Spleen (tissue), 11 donors: ENCODE data around the gene SMARCC2. TPM values are rescaled to one million over a fixed set of nuclear protein-coding genes. Genes with fewer than 3 reads are reported as not detected.

Source experiments
- DNase-seq: peaks from one replicate; pipeline ENCODE4 v3.0.0-alpha.2; 2020
- H3K27ac ChIP-seq, 8 donors: fragments of 200-600 bp; sonication (generic) in 7 of 8; 1 replicate in 4 of 8; 2 replicates in 4 of 8; pipeline versions ENCODE4 v1.5.0 to v1.8.0; 2016 to 2021; ENCODE audit warnings: inconsistent platforms in 4 of 8, mild to moderate bottlenecking in 4 of 8, moderate library complexity in 1 of 8
- H3K27me3 ChIP-seq, 7 donors: fragments of 200-600 bp; sonication (generic) in 6 of 7; replicated peaks in 1 of 7; 1 replicate in 4 of 7; 2 replicates in 3 of 7; pipeline versions ENCODE4 v1.5.0 to v1.8.0; 2016 to 2021; ENCODE audit warnings: inconsistent platforms in 3 of 7, mild to moderate bottlenecking in 1 of 7
- H3K36me3 ChIP-seq, 6 donors: fragments of 200-600 bp; sonication (generic) in 5 of 6; 1 replicate in 4 of 6; 2 replicates in 2 of 6; pipeline versions ENCODE4 v1.5.0 to v1.8.0; 2016 to 2021; ENCODE audit warnings: inconsistent platforms in 2 of 6
- H3K4me1 ChIP-seq, 6 donors: fragments of 200-600 bp; sonication (generic) in 5 of 6; 1 replicate in 3 of 6; 2 replicates in 3 of 6; pipeline versions ENCODE4 v1.5.0 to v1.8.0; 2016 to 2021; ENCODE audit warnings: inconsistent platforms in 3 of 6
- H3K4me3 ChIP-seq, 8 donors: fragments of 200-600 bp; sonication (generic) in 7 of 8; 1 replicate in 4 of 8; 2 replicates in 4 of 8; pipeline versions ENCODE4 v1.5.0 to v1.8.0; 2016 to 2021; ENCODE audit warnings: inconsistent platforms in 4 of 8, mild to moderate bottlenecking in 4 of 8, moderate library complexity in 2 of 8
- H3K9me3 ChIP-seq, 8 donors: fragments of 200-600 bp; sonication (generic) in 7 of 8; 1 replicate in 4 of 8; 2 replicates in 4 of 8; pipeline versions ENCODE4 v1.5.0 to v1.8.0; 2016 to 2021; ENCODE audit warnings: inconsistent platforms in 4 of 8
- CTCF ChIP-seq, 11 experiments: fragments of 200-600 bp in 7 of 11; fragments of 450-650 bp in 4 of 11; sonication (generic) in 4 of 11; IDR thresholded peaks in 8 of 11; conservative IDR thresholded peaks in 3 of 11; 1 replicate in 7 of 11; 2 replicates in 4 of 11; pipeline versions ENCODE4 v1.4.0 to v1.8.0; 2016 to 2021; ENCODE audit warnings: antibody characterized with exemption in 11 of 11, inconsistent platforms in 4 of 11, mild to moderate bottlenecking in 1 of 11
- POLR2A ChIP-seq, 3 donors: fragments of 450-650 bp; IDR thresholded peaks; one replicate each; pipeline ENCODE4 v1.5.1; 2017; ENCODE audit warnings: antibody characterized with exemption in 3 of 3, mild to moderate bottlenecking in 1 of 3
- POLR2AphosphoS5 ChIP-seq, 3 donors: sonication (generic); formaldehyde crosslinking; IDR thresholded peaks; one replicate each; pipeline ENCODE4 v1.5.1; 2017; ENCODE audit warnings: antibody characterized with exemption in 3 of 3
- WGBS, 5 donors: extraction: QIAGEN DNeasy Blood & Tissue Kit in 3 of 5; methylation state at CpG; one replicate each; pipeline versions ENCODE4 v1.1.5 to v1.1.7; 2013 to 2018; 5-methylcytosine and 5-hydroxymethylcytosine counted together
- intact Hi-C: fragments of 100-400 bp; cut with DNase I; formaldehyde crosslinking; loops from one replicate; pipeline ENCODE4 v1.15.0; 2023; ENCODE audit warnings: low total_unique reads
- polyA plus RNA-seq, 3 donors: library from polyadenylated mRNA; stranded (reverse); fragments of 200-250 nt; gene quantifications; one replicate each; pipeline ENCODE4 v1.2.1, GENCODE V29; 2013
- total RNA-seq, 7 donors: library from RNA; depleted of rRNA in 3 of 7; stranded (reverse); fragments of >200 nt in 3 of 7; fragmentation: NEBNext Ultra II Directional in 4 of 7; extraction: Animal tissue kit (Norgen Biotek cat#: 25700) in 4 of 7; gene quantifications; one replicate each; pipeline versions ENCODE4 v1.1.0 to v1.2.1, GENCODE V29; 2016 to 2021
- donor health status: healthy with polysubstance abuse.
- donor health status: DM: no; HTN: no; CAD: no; lungs with moderate emphysema.
- donor health status: DM: no; HTN: no; CAD: no.
- donor health status: Bipolar disorder and iron deficiency.
- donor health status: healthy.
- donor health status: DM: no; HTN: no; CAD: no.
- donor health status: DM: yes; HTN: yes; CAD: no.

The SMARCC2 gene
- total and polyA plus RNA-seq, 10 donors, result 8.5 to 121 (median 97.7) TPM

DNA sequence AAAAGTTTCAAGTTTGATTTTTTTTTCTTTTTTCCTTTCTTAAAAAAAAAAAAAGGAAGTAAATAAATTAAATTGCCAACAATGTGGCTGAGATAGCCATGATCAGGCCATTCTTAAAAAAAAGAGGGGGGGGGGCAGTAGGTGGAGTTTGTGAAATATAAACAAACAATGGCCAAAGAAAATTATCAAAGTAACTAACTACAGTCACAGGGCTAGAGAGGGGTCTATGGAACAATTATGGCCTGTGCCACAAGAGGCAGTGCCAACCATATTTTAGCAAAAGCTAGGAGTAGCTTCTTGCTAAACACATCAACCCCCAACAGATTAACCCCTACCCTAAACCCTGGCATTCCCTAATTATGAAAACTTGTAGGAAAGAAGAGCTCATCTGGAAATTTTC, 16.2 kb upstream of the SMARCC2 start:
- H3K36me3 ChIP-seq, result peaks cover 0 to 67% (median 57%) of the 10 kb centered on the region in 6 donors
- H3K9me3 ChIP-seq, result no peaks in the 10 kb centered on the region
- TF ChIP-seq POLR2A (IDR thresholded peaks at IDR 0.05) (no peak), CTCF (IDR thresholded peaks at IDR 0.05 in 8 of 11, conservative IDR thresholded peaks at IDR 0.05 in 3 of 11) (no peak), POLR2AphosphoS5 (IDR thresholded peaks at IDR 0.05) (no peak)
- H3K27me3 ChIP-seq, result no peaks in the 10 kb centered on the region
- H3K27ac ChIP-seq, result peak overlapping the region in 4 of 8 donors; percentile 16 to 48 (median 24)
- DNase-seq, result no peak
- no peak overlapping the region for H3K4me3 ChIP-seq
- intact Hi-C loops, result no loop called here
- peaks cover 3 to 36% (median 9%) of the 10 kb centered on the region in 6 donors for H3K4me1 ChIP-seq

GRCh38 chr12:56204275-56204674, 15.0 kb upstream of the SMARCC2 start:
- peaks cover 3 to 36% (median 9%) of the 10 kb centered on the region in 6 donors for H3K4me1 ChIP-seq
- H3K4me3 ChIP-seq, result no peak overlapping the region
- no peaks in the 10 kb centered on the region for H3K9me3 ChIP-seq
- H3K27me3 ChIP-seq, result no peaks in the 10 kb centered on the region
- H3K36me3 ChIP-seq, result peaks cover 0 to 55% (median 45%) of the 10 kb centered on the region in 6 donors
- DNase-seq, result no peak
- intact Hi-C loops, result no loop called here
- peak overlapping the region in 1 of 8 donors; percentile 48 for H3K27ac ChIP-seq
- no peak for TF ChIP-seq POLR2A (IDR thresholded peaks at IDR 0.05)
- TF ChIP-seq POLR2AphosphoS5 (IDR thresholded peaks at IDR 0.05), result no peak
- TF ChIP-seq CTCF (IDR thresholded peaks at IDR 0.05 in 8 of 11, conservative IDR thresholded peaks at IDR 0.05 in 3 of 11), result no peak

DNA sequence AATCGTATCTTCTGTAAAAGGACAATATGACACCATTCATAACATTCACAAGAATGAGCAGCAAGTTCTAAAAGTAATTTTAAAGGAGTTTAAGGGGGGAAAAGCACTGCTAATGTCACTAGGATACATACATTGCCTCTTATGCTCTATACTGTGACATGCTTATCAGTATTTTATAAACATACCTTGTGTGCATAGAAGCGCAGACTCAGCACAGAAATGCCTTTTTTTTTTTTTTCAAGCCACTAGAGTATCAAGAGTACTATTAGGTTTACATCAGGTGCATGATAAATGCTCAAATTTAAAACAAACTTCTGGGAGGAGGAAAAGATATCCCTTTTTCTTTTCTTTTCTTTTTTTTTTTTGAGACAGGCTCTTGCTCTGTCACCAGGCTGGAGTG, 13.6 kb upstream of the SMARCC2 start:
- H3K27ac ChIP-seq, result peak overlapping the region in 1 of 8 donors; percentile 45
- peaks cover 3 to 34% (median 9%) of the 10 kb centered on the region in 6 donors for H3K4me1 ChIP-seq
- H3K4me3 ChIP-seq, result no peak overlapping the region
- no peaks in the 10 kb centered on the region for H3K27me3 ChIP-seq
- no peaks in the 10 kb centered on the region for H3K9me3 ChIP-seq
- no peak for TF ChIP-seq POLR2AphosphoS5 (IDR thresholded peaks at IDR 0.05)
- no peak for TF ChIP-seq CTCF (IDR thresholded peaks at IDR 0.05 in 8 of 11, conservative IDR thresholded peaks at IDR 0.05 in 3 of 11)
- no peak for TF ChIP-seq POLR2A (IDR thresholded peaks at IDR 0.05)
- H3K36me3 ChIP-seq, result peaks cover 0 to 41% (median 33%) of the 10 kb centered on the region in 6 donors
- intact Hi-C loops, result no loop called here
- WGBS, 5 donors, result 79 to 89% (median 83%) methylated on average over 2 of the region's 2 CpGs
- no peak for DNase-seq

GRCh38 chr12:56202366-56202765, 13.1 kb upstream of the SMARCC2 start:
- intact Hi-C loops, result no loop called here
- 52 to 71% (median 67%) methylated on average over 1 of the region's 1 CpG for WGBS, 5 donors

More at GRCh38 chr12:56202366-56202765, 13.1 kb upstream of the SMARCC2 start:
- no peaks in the 10 kb centered on the region for H3K9me3 ChIP-seq
- H3K27ac ChIP-seq, result peak overlapping the region in 2 of 8 donors; percentile 33 to 45
- TF ChIP-seq POLR2A (IDR thresholded peaks at IDR 0.05) (no peak), POLR2AphosphoS5 (IDR thresholded peaks at IDR 0.05) (no peak), CTCF (IDR thresholded peaks at IDR 0.05 in 8 of 11, conservative IDR thresholded peaks at IDR 0.05 in 3 of 11) (no peak)
- peaks cover 0 to 36% (median 28%) of the 10 kb centered on the region in 6 donors for H3K36me3 ChIP-seq
- H3K4me3 ChIP-seq, result no peak overlapping the region
- no peak for DNase-seq
- H3K27me3 ChIP-seq, result no peaks in the 10 kb centered on the region
- H3K4me1 ChIP-seq, result peaks cover 3 to 31% (median 9%) of the 10 kb centered on the region in 6 donors
